Measurements from ENCODE around the gene EDAR. TPM values are rescaled to one million over a fixed set of nuclear protein-coding genes. Genes with fewer than 3 reads are reported as not detected.
A peak's percentile ranks its signal among the peaks of the same experiment; 100 is the strongest.

Gene EDAR
- total and polyA plus RNA-seq, 4 donors: 0.44 to 0.77 (median 0.68) TPM

GRCh38 chr2:108907822-108908712 is 81.0 kb downstream of the EDAR start:
- no peak for DNase-seq (ENCODE audit: low read depth in 4 of 6, low spot score in 6 of 6)
- 71% methylated on average over 21 of the region's 24 CpGs for WGBS (ENCODE audit: insufficient coverage)

GRCh38 chr2:108906403-108907077 is 82.5 kb downstream of the EDAR start:
- 67% methylated on average over 15 of the region's 15 CpGs for WGBS (ENCODE audit: insufficient coverage)
- H3K4me3 ChIP-seq (ENCODE audit: low read depth, low read length): no peak overlapping the region
- peaks cover 14% of the 10 kb centered on the region for H3K4me1 ChIP-seq (ENCODE audit: control insufficient read depth, insufficient read depth, low read length)
- H3K36me3 ChIP-seq (ENCODE audit: control insufficient read depth, insufficient read depth, low read length): peaks cover 2% of the 10 kb centered on the region
- no peak for DNase-seq (ENCODE audit: low read depth in 4 of 6, low spot score in 6 of 6)
- H3K27me3 ChIP-seq (ENCODE audit: control insufficient read depth, insufficient read depth, low read length): no peaks in the 10 kb centered on the region
- H3K9me3 ChIP-seq (ENCODE audit: control insufficient read depth, insufficient read depth, low read length): no peaks in the 10 kb centered on the region
- H3K27ac ChIP-seq (ENCODE audit: low read depth, low read length): no peak overlapping the region

More at GRCh38 chr2:108907822-108908712, 81.0 kb downstream of the EDAR start:
- peaks cover 17% of the 10 kb centered on the region for H3K4me1 ChIP-seq (ENCODE audit: control insufficient read depth, insufficient read depth, low read length)
- H3K4me3 ChIP-seq (ENCODE audit: low read depth, low read length): no peak overlapping the region
- H3K36me3 ChIP-seq (ENCODE audit: control insufficient read depth, insufficient read depth, low read length): peaks cover 2% of the 10 kb centered on the region
- H3K9me3 ChIP-seq (ENCODE audit: control insufficient read depth, insufficient read depth, low read length): no peaks in the 10 kb centered on the region
- H3K27ac ChIP-seq (ENCODE audit: low read depth, low read length): no peak overlapping the region
- H3K27me3 ChIP-seq (ENCODE audit: control insufficient read depth, insufficient read depth, low read length): no peaks in the 10 kb centered on the region

GRCh38 chr2:108905906-108906305 is 83.1 kb downstream of the EDAR start:
- 87% methylated on average over 13 of the region's 13 CpGs for WGBS (ENCODE audit: insufficient coverage)
- Histone ChIP-seq H3K4me1 (ENCODE audit: control insufficient read depth, insufficient read depth, low read length) (peaks cover 14% of the 10 kb centered on the region), H3K9me3 (ENCODE audit: control insufficient read depth, insufficient read depth, low read length) (no peaks in the 10 kb centered on the region), H3K27me3 (ENCODE audit: control insufficient read depth, insufficient read depth, low read length) (no peaks in the 10 kb centered on the region), H3K4me3 (ENCODE audit: low read depth, low read length) (no peak overlapping the region), H3K36me3 (ENCODE audit: control insufficient read depth, insufficient read depth, low read length) (peaks cover 2% of the 10 kb centered on the region), H3K27ac (ENCODE audit: low read depth, low read length) (no peak overlapping the region)
- DNase-seq (ENCODE audit: low read depth in 4 of 6, low spot score in 6 of 6): no peak

GRCh38 chr2:108905176-108905575 is 83.8 kb downstream of the EDAR start:
- Histone ChIP-seq H3K27me3 (ENCODE audit: control insufficient read depth, insufficient read depth, low read length) (no peaks in the 10 kb centered on the region), H3K4me1 (ENCODE audit: control insufficient read depth, insufficient read depth, low read length) (peaks cover 14% of the 10 kb centered on the region), H3K27ac (ENCODE audit: low read depth, low read length) (no peak overlapping the region), H3K4me3 (ENCODE audit: low read depth, low read length) (no peak overlapping the region), H3K36me3 (ENCODE audit: control insufficient read depth, insufficient read depth, low read length) (no peaks in the 10 kb centered on the region), H3K9me3 (ENCODE audit: control insufficient read depth, insufficient read depth, low read length) (no peaks in the 10 kb centered on the region)
- 63% methylated on average over 2 of the region's 3 CpGs for WGBS (ENCODE audit: insufficient coverage)
- DNase-seq (ENCODE audit: low read depth in 4 of 6, low spot score in 6 of 6): no peak

GRCh38 chr2:108904680-108905079 is 84.3 kb downstream of the EDAR start:
- Histone ChIP-seq H3K9me3 (ENCODE audit: control insufficient read depth, insufficient read depth, low read length) (no peaks in the 10 kb centered on the region), H3K4me1 (ENCODE audit: control insufficient read depth, insufficient read depth, low read length) (peaks cover 14% of the 10 kb centered on the region), H3K4me3 (ENCODE audit: low read depth, low read length) (no peak overlapping the region), H3K27ac (ENCODE audit: low read depth, low read length) (no peak overlapping the region), H3K36me3 (ENCODE audit: control insufficient read depth, insufficient read depth, low read length) (no peaks in the 10 kb centered on the region), H3K27me3 (ENCODE audit: control insufficient read depth, insufficient read depth, low read length) (no peaks in the 10 kb centered on the region)
- WGBS (ENCODE audit: insufficient coverage): no CpG with 5 or more reads among the region's 3 CpGs
- no peak for DNase-seq (ENCODE audit: low read depth in 4 of 6, low spot score in 6 of 6)

- no peak for DNase-seq (ENCODE audit: low read depth in 4 of 6, low spot score in 6 of 6)
- H3K27me3 ChIP-seq (ENCODE audit: control insufficient read depth, insufficient read depth, low read length): no peaks in the 10 kb centered on the region
- H3K36me3 ChIP-seq (ENCODE audit: control insufficient read depth, insufficient read depth, low read length): no peaks in the 10 kb centered on the region
- H3K9me3 ChIP-seq (ENCODE audit: control insufficient read depth, insufficient read depth, low read length): no peaks in the 10 kb centered on the region
- H3K4me1 ChIP-seq (ENCODE audit: control insufficient read depth, insufficient read depth, low read length): no peaks in the 10 kb centered on the region
- H3K4me3 ChIP-seq (ENCODE audit: low read depth, low read length): no peak overlapping the region
- 100% methylated on average over 1 of the region's 1 CpG for WGBS (ENCODE audit: insufficient coverage)
- no peak overlapping the region for H3K27ac ChIP-seq (ENCODE audit: low read depth, low read length)
Measured at GRCh38 chr2:108898315-108899082, 90.5 kb downstream of the EDAR start.

- Histone ChIP-seq H3K27ac (ENCODE audit: low read depth, low read length) (no peak overlapping the region), H3K4me3 (ENCODE audit: low read depth, low read length) (no peak overlapping the region), H3K9me3 (ENCODE audit: control insufficient read depth, insufficient read depth, low read length) (no peaks in the 10 kb centered on the region), H3K4me1 (ENCODE audit: control insufficient read depth, insufficient read depth, low read length) (no peaks in the 10 kb centered on the region), H3K36me3 (ENCODE audit: control insufficient read depth, insufficient read depth, low read length) (no peaks in the 10 kb centered on the region), H3K27me3 (ENCODE audit: control insufficient read depth, insufficient read depth, low read length) (no peaks in the 10 kb centered on the region)
- 92% methylated on average over 13 of the region's 13 CpGs for WGBS (ENCODE audit: insufficient coverage)
- DNase-seq (ENCODE audit: low read depth in 4 of 6, low spot score in 6 of 6): no peak
Measured at GRCh38 chr2:108896741-108897140, 92.3 kb downstream of the EDAR start.

GRCh38 chr2:108895188-108895587 is 93.8 kb downstream of the EDAR start:
- WGBS (ENCODE audit: insufficient coverage): no CpG with 5 or more reads among the region's 2 CpGs
- H3K9me3 ChIP-seq (ENCODE audit: control insufficient read depth, insufficient read depth, low read length): peaks cover 5% of the 10 kb centered on the region
- H3K4me1 ChIP-seq (ENCODE audit: control insufficient read depth, insufficient read depth, low read length): no peaks in the 10 kb centered on the region
- no peaks in the 10 kb centered on the region for H3K27me3 ChIP-seq (ENCODE audit: control insufficient read depth, insufficient read depth, low read length)
- H3K4me3 ChIP-seq (ENCODE audit: low read depth, low read length): no peak overlapping the region
- no peak overlapping the region for H3K27ac ChIP-seq (ENCODE audit: low read depth, low read length)
- DNase-seq (ENCODE audit: low read depth in 4 of 6, low spot score in 6 of 6): no peak
- H3K36me3 ChIP-seq (ENCODE audit: control insufficient read depth, insufficient read depth, low read length): no peaks in the 10 kb centered on the region

GRCh38 chr2:108894766-108895165 is 94.3 kb downstream of the EDAR start:
- Histone ChIP-seq H3K4me1 (ENCODE audit: control insufficient read depth, insufficient read depth, low read length) (no peaks in the 10 kb centered on the region), H3K27me3 (ENCODE audit: control insufficient read depth, insufficient read depth, low read length) (no peaks in the 10 kb centered on the region), H3K36me3 (ENCODE audit: control insufficient read depth, insufficient read depth, low read length) (no peaks in the 10 kb centered on the region), H3K9me3 (ENCODE audit: control insufficient read depth, insufficient read depth, low read length) (peaks cover 8% of the 10 kb centered on the region), H3K27ac (ENCODE audit: low read depth, low read length) (no peak overlapping the region), H3K4me3 (ENCODE audit: low read depth, low read length) (no peak overlapping the region)
- no CpG with 5 or more reads among the region's 3 CpGs for WGBS (ENCODE audit: insufficient coverage)
- DNase-seq (ENCODE audit: low read depth in 4 of 6, low spot score in 6 of 6): peak in 2 of 6 donors; percentile 51 to 88
